ENCODE data around the gene PIGL.
A peak's percentile ranks its signal among the peaks of the same experiment; 100 is the strongest.

Gene PIGL

GRCh38 chr17:16255481-16255921 lies 38.5 kb downstream of the PIGL start:
- Histone ChIP-seq H3K4me3 (no peak overlapping the region), H3K27me3 (no peaks in the 10 kb centered on the region; a peak in 1 of 22 replicates), H3K4me1 (peaks cover 0 to 15% (median 3%) of the 10 kb centered on the region in 10 experiments; a peak in 8 of 20 replicates), H3K9me3 (replicated peaks in 1 of 11) (peaks cover 11 to 22% (median 17%) of the 10 kb centered on the region in 11 experiments), H3K4me2 (peak overlapping the region in 2 of 11 experiments; percentile 11 to 67; a peak in 3 of 22 replicates), H3K9ac (no peak overlapping the region), H4K20me1 (no peaks in the 10 kb centered on the region; a peak in 1 of 22 replicates), H3K36me3 (peaks cover 11 to 31% (median 19%) of the 10 kb centered on the region in 11 experiments), H3K27ac (no peak overlapping the region)
- TF ChIP-seq Cebpa-rat (IDR thresholded peaks at IDR 0.05), result no peak

GRCh38 chr17:16258901-16259300 lies 41.9 kb downstream of the PIGL start:
- Histone ChIP-seq H3K4me2 (no peak overlapping the region), H3K4me3 (no peak overlapping the region), H3K9me3 (replicated peaks in 1 of 11) (peaks cover 17 to 34% (median 24%) of the 10 kb centered on the region in 11 experiments), H3K9ac (no peak overlapping the region), H4K20me1 (no peaks in the 10 kb centered on the region), H3K4me1 (peaks cover 0 to 15% (median 3%) of the 10 kb centered on the region in 10 experiments; a peak in 8 of 20 replicates), H3K27me3 (no peaks in the 10 kb centered on the region; a peak in 1 of 22 replicates), H3K27ac (peak overlapping the region in 3 of 11 experiments; percentile 2 to 55 (median 48); a peak in 4 of 22 replicates), H3K36me3 (peaks cover 11 to 40% (median 22%) of the 10 kb centered on the region in 11 experiments)
- no peak for TF ChIP-seq Cebpa-rat (IDR thresholded peaks at IDR 0.05)

DNA sequence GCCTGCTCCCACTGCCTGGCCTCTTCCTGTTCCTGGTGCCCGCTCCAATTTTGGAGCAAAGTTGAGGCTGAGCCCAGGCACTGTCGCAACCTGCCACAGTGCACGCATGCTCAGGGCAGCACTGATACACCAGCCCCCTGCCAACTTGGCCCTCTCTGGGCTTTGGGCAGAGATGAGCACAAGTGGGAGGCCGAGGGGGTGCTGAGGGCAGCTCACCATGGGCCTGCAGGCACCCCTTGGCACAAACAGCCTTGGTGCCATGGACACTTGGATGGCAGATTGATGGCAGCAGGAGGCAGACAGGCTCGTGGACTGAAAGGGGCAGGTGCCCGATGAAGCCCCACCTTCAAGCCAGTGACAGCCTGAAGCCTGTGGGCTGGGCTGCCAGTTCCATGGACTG lies 42.9 kb downstream of the PIGL start:
- H3K27me3 ChIP-seq, result no peaks in the 10 kb centered on the region; a peak in 1 of 22 replicates

DNA sequence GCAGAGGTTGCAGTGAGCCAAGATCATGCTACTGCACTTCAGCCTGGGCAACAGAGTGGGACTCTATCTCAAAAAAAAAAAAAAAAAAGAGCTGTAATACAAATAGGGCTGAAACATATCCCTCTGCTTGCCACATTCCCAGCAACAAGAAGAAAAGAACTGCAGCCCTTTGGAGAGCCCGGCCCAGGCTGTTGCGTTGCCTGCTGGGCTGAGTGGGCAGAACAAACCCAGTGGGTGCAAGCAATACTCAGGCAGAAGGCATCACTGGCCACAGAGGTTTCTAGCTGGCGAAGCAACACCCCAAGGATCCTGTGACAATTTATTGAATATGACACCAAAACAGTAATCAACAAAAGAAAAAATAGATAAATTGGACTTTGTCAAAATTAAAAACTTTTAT lies 44.0 kb downstream of the PIGL start:
- Histone ChIP-seq H3K36me3 (peaks cover 11 to 40% (median 26%) of the 10 kb centered on the region in 11 experiments), H3K9ac (no peak overlapping the region), H3K27ac (no peak overlapping the region), H3K4me2 (no peak overlapping the region), H3K4me1 (peaks cover 0 to 4% (median 0%) of the 10 kb centered on the region in 10 experiments; a peak in 1 of 20 replicates), H3K4me3 (no peak overlapping the region), H3K9me3 (replicated peaks in 1 of 11) (peaks cover 17 to 35% (median 26%) of the 10 kb centered on the region in 11 experiments), H4K20me1 (no peaks in the 10 kb centered on the region), H3K27me3 (no peaks in the 10 kb centered on the region; a peak in 1 of 22 replicates)
- no peak for TF ChIP-seq Cebpa-rat (IDR thresholded peaks at IDR 0.05)

More for the DNA sequence above, 42.9 kb downstream of the PIGL start:
- peak overlapping the region in 2 of 10 experiments; percentile 11 to 36; a peak in 6 of 20 replicates for H3K4me3 ChIP-seq
- H3K9me3 ChIP-seq (replicated peaks in 1 of 11), result peaks cover 17 to 34% (median 24%) of the 10 kb centered on the region in 11 experiments
- H3K36me3 ChIP-seq, result peaks cover 11 to 40% (median 22%) of the 10 kb centered on the region in 11 experiments
- no peaks in the 10 kb centered on the region for H4K20me1 ChIP-seq
- peak overlapping the region in 4 of 11 experiments; percentile 2 to 55 (median 30); a peak in 4 of 22 replicates for H3K27ac ChIP-seq
- H3K4me1 ChIP-seq, result peaks cover 0 to 11% (median 3%) of the 10 kb centered on the region in 10 experiments; a peak in 8 of 20 replicates
- no peak overlapping the region; a peak in 1 of 22 replicates for H3K4me2 ChIP-seq
- H3K9ac ChIP-seq, result no peak overlapping the region
- TF ChIP-seq Cebpa-rat (IDR thresholded peaks at IDR 0.05), result no peak

DNA sequence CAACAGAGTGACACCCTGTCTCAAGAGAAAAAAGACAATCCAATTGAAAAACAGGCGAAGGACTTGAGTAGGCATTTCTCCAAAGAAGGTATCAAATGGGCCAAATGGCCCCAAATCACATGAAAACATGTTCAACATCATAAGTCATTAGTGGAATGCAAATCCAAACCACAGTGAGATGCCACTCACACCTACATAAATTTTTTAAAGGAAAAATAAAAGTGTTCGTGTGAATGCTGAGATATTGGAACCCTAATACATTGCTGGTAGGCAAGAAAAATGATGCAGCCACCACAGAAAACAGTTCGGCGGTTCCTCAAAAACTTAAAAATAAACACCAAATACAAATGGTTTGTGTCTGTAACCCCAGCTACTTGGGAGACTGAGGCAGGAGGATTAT lies 45.2 kb downstream of the PIGL start:
- TF ChIP-seq Cebpa-rat (IDR thresholded peaks at IDR 0.05), result no peak
- Histone ChIP-seq H3K27ac (no peak overlapping the region), H3K4me3 (no peak overlapping the region), H3K9me3 (replicated peaks in 1 of 11) (peaks cover 17 to 39% (median 26%) of the 10 kb centered on the region in 11 experiments), H3K4me2 (no peak overlapping the region), H3K27me3 (no peaks in the 10 kb centered on the region; a peak in 1 of 22 replicates), H3K9ac (no peak overlapping the region), H4K20me1 (no peaks in the 10 kb centered on the region), H3K36me3 (peaks cover 11 to 40% (median 26%) of the 10 kb centered on the region in 11 experiments), H3K4me1 (peaks cover under 1 to 15% (median 5%) of the 10 kb centered on the region in 10 experiments; a peak in 18 of 20 replicates)

DNA sequence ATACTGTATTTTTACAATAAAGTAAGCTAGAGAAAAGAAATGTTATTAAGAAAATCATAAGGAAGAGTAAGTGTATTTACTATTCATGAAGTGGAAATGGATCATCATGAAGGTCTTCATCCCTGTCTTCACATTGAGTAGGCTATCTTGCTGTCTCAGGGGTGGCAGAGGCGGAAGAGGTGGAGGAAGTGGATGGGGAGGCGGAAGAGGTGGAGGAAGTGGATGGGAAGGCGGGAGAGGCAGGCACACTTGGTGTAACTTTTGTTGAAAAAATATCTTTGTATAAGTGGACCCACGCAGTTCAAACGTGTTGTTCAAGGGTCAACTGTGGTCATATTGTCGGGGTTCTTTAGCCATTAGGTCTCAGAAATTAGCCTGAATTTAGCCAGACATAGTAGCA lies 50.2 kb downstream of the PIGL start:
- H3K27me3 ChIP-seq, result no peaks in the 10 kb centered on the region
- TF ChIP-seq Cebpa-rat (IDR thresholded peaks at IDR 0.05), result no peak
- peak overlapping the region in 10 of 11 experiments; percentile 53 to 83 (median 72); a peak in 20 of 22 replicates for H3K27ac ChIP-seq
- H4K20me1 ChIP-seq, result no peaks in the 10 kb centered on the region
- peak overlapping the region; percentile 43 to 89 (median 73) for H3K4me2 ChIP-seq
- peaks cover 16 to 42% (median 30%) of the 10 kb centered on the region in 10 experiments for H3K4me1 ChIP-seq
- H3K36me3 ChIP-seq, result peaks cover 0 to 14% (median 2%) of the 10 kb centered on the region in 11 experiments; a peak in 3 of 22 replicates
- peak overlapping the region in 3 of 10 experiments; percentile 18 to 28 (median 22); a peak in 2 of 20 replicates for H3K4me3 ChIP-seq
- peak overlapping the region in 6 of 11 experiments; percentile 16 to 68 (median 56); a peak in 8 of 22 replicates for H3K9ac ChIP-seq
- peaks cover 0 to 8% (median 0%) of the 10 kb centered on the region in 11 experiments; a peak in 3 of 22 replicates for H3K9me3 ChIP-seq (replicated peaks in 1 of 11)

DNA sequence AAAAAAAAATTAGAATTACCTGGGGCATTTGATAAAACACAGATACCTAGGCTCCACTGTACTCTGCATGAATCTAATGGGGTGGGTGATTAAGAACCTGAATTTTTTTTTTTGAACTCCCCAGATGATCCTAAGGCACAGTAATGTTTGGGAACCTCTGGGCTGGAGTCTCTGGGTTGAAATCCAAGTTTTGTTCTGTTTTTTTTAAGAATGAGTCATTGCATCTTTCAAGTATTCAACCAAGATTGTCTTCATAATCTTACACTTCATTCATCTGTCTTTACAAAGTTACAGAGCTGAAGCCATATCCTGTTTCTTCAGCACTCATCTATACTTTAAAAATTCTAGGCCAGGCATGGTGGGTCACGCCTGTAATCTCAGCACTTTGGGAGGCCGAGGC lies 52.6 kb downstream of the PIGL start:
- Histone ChIP-seq H3K27me3 (no peaks in the 10 kb centered on the region), H4K20me1 (no peaks in the 10 kb centered on the region), H3K9me3 (replicated peaks in 1 of 11) (peaks cover 0 to 29% (median 17%) of the 10 kb centered on the region in 11 experiments; a peak in 16 of 22 replicates), H3K4me3 (no peak overlapping the region), H3K36me3 (peaks cover 0 to 12% (median 5%) of the 10 kb centered on the region in 11 experiments; a peak in 6 of 22 replicates), H3K4me2 (peak overlapping the region in 2 of 11 experiments; percentile 82 to 89; a peak in 1 of 22 replicates), H3K4me1 (peaks cover 16 to 42% (median 30%) of the 10 kb centered on the region in 10 experiments), H3K9ac (no peak overlapping the region), H3K27ac (no peak overlapping the region)
- no peak for TF ChIP-seq Cebpa-rat (IDR thresholded peaks at IDR 0.05)

DNA sequence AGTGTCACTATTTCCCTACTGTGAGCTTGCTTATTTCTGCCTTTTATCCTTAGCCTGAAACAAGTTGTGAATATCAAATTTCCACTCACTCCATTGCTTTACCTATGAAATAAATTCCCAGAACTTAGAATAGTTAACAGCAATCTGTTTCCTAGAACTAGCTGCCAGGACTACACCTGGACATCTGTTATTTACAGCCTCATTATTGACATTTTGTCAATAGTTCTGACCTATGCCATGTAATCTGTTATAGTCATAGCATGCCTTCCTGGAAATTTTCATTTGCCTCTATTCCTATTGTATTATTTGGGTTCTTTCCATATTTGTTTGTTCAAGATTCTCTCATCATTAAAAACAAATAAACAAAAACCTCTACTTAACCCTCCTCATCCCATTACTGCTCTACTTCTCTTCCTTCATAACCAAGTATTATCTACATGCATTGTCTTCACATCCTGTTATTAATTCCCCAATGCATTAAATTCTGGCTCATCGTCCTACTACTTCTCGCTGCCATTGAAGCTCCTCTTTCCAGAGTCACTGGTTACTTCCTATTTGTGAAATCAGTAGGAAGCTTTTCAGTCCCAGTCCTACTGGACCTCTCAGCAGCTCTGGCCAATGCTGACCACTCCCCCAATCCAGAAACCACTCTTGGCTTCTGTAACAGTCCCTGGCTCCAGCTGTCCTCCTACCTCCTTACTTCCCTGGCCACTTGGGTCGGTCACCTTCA lies 55.3 kb downstream of the PIGL start:
- Histone ChIP-seq H3K4me1 (peaks cover 14 to 28% (median 24%) of the 10 kb centered on the region in 10 experiments), H3K27ac (no peak overlapping the region), H3K9me3 (replicated peaks in 1 of 11) (peaks cover 25 to 47% (median 43%) of the 10 kb centered on the region in 11 experiments), H3K4me3 (no peak overlapping the region), H4K20me1 (no peaks in the 10 kb centered on the region), H3K4me2 (no peak overlapping the region), H3K27me3 (no peaks in the 10 kb centered on the region), H3K36me3 (peaks cover 0 to 25% (median 17%) of the 10 kb centered on the region in 11 experiments; a peak in 13 of 22 replicates), H3K9ac (no peak overlapping the region)
- TF ChIP-seq Cebpa-rat (IDR thresholded peaks at IDR 0.05), result no peak

GRCh38 chr17:16273499-16273898 lies 56.5 kb downstream of the PIGL start:
- Histone ChIP-seq H3K27ac (no peak overlapping the region), H3K4me2 (no peak overlapping the region), H4K20me1 (no peaks in the 10 kb centered on the region), H3K4me1 (peaks cover 2 to 16% (median 12%) of the 10 kb centered on the region in 10 experiments; a peak in 19 of 20 replicates), H3K27me3 (no peaks in the 10 kb centered on the region), H3K9ac (no peak overlapping the region), H3K9me3 (replicated peaks in 1 of 11) (peaks cover 36 to 60% (median 55%) of the 10 kb centered on the region in 11 experiments), H3K36me3 (peaks cover 5 to 37% (median 27%) of the 10 kb centered on the region in 11 experiments; a peak in 19 of 22 replicates), H3K4me3 (no peak overlapping the region)
- TF ChIP-seq Cebpa-rat (IDR thresholded peaks at IDR 0.05), result no peak
